NCI-H128 (cell line): Measurements from ENCODE around the gene CRYBG2.
A peak's percentile ranks its signal among the peaks of the same experiment; 100 is the strongest.

ENCODE experiments used
- DNase-seq: peaks from one replicate; lab custom pipeline; 2025; ENCODE audit not compliant: unreplicated experiment; lab: John Stamatoyannopoulos, UW

Gene CRYBG2

GRCh38 chr1:26372039-26372438 lies 18.1 kb upstream of the CRYBG2 start:
- no peak for DNase-seq

GRCh38 chr1:26370591-26371382 lies 16.9 kb upstream of the CRYBG2 start:
- DNase-seq, result no peak

DNA sequence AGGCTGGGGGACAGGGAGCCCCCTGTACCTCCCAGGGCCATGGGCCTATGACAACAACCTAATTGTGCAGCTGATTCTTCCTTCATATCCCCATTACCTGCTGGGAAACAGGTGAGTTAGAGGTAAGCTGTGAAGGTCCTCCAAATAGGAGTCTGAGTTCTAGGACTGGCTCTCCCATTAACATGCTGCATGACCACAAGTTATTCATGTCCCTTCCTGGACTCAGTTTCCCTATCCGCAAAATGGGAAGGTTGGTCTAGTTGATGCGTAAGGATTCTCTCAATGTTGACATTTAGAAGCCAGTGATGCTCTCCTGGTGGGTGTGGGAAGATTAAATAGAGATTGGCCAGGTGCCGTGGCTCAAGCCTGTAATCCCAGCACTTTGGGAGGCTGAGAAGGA lies 14.6 kb upstream of the CRYBG2 start:
- no peak for DNase-seq

DNA sequence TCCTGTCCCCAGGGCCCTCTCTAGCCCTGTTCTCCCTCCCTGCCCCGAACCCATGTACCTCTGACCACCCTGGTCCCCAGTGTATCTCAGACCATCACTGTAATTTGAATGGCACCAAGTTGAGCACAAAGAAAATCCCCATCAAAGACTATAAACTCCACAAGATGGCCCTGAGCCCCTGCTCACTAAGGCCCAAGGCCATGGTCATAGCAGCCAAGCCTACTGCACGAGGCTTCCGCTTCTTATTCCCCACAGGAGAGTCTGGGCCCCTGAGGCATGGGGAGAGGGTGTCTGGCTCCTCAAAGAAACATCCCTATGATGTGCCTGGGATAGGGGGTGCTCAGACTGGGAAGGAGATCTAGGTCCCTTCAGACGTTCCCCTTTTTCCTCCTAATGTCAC lies 14.1 kb upstream of the CRYBG2 start:
- DNase-seq, result no peak

DNA sequence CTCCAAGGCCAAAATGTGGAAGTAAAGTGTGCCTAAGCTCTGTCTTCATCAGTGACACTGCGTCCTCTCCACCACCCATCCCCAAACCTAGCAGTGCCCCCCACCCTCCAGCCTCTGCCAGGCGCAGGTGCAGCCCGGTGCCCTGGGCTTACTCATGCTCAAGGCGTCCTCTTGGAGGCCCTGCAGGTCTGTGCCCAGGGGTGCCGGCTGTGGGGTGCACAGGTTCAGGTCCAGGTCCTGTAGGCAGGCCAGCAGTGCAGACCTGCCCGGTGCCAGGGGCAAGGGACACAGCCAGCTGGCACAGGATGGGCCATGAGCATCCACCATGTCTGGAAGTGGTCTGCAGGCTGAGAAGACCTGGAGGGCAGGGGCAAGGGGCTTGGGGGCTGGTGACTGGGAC lies 13.5 kb upstream of the CRYBG2 start:
- DNase-seq, result no peak

DNA sequence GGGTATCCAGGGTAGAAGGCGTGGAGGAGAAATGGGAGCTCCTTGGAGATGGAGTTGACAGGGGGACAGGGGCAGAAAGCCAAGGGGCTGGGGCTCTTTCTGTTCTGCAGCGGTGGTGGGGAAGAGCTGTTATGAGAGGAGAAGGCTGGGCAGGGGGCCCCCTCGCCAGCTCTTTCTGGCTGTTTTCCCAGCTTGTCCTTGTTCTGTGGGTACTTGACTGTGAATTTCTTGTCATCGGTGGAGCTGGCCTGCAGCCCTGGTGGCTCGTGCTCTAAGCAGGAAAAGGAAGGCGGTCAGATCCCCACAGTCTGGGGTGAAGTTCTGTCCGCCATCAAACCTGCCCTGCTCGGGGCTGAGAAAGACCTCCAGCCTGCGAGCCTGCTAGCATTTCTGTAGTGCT lies 11.0 kb upstream of the CRYBG2 start:
- DNase-seq, result no peak

DNA sequence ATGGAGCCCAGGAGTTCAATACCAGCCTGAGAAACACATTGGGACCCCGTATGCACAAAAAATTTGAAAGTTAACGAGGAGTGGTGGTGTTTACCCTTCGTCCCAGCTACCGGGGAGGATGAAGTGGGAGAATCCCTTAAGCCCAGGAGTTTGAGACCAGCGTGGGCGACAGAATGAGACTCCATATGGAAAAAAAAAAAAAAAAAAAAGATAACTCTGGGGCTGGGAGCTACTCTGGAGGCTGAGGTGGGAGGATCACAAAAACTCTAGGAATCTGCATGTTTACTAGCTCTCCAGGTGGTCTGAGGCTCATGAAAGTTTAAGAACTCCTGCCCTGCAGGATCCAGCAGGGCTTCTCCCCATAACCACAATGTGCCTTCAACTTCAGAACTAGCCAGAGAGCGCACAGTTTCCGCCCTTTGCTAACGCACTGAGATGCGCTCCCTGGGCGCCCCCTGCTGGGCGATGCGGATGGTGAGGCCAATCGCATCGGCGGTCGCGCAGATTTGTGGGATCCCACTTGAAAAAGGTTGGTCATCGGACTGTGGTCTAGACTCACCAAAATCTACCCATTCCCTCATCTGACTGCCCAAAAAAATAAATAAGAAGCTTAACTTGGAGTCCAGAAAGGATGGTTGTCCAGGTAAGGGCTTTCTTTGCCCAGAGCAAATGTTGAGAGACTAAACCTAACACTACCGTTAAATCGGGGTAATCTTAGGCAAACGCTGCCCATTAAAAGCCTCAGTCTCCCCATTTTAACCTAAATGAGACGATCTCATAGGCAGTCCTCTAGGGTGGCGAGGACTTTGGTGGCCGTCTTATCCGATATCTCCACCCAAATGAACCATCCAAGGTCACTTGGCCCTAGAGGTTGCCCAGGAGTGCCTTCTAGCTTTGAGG lies 9.9 kb upstream of the CRYBG2 start:
- DNase-seq, result peak; percentile 35

DNA sequence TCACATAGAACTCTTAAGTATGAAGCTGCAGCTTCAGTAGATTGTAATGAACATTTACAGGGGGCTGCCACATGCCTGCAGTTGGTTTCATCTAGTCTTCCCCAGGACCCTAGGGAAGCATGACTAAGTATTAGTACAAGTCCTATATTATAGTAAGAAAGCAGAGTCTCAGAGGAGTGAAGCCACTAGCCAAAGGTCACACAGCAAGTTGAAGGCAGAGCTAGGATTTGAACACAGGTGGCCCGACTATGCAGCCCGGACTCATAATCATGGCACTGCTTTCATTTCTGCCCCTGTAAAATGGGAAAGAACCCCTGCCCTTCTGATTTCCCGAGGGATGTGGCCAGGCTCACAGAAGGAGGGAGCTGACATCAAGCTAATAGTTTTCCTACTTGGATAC lies 8.4 kb upstream of the CRYBG2 start:
- DNase-seq, result no peak

GRCh38 chr1:26361605-26362122 lies 7.7 kb upstream of the CRYBG2 start:
- DNase-seq, result no peak

- no peak for DNase-seq
These were observed 7.1 kb upstream of the CRYBG2 start for GRCh38 chr1:26360807-26361604.

DNA sequence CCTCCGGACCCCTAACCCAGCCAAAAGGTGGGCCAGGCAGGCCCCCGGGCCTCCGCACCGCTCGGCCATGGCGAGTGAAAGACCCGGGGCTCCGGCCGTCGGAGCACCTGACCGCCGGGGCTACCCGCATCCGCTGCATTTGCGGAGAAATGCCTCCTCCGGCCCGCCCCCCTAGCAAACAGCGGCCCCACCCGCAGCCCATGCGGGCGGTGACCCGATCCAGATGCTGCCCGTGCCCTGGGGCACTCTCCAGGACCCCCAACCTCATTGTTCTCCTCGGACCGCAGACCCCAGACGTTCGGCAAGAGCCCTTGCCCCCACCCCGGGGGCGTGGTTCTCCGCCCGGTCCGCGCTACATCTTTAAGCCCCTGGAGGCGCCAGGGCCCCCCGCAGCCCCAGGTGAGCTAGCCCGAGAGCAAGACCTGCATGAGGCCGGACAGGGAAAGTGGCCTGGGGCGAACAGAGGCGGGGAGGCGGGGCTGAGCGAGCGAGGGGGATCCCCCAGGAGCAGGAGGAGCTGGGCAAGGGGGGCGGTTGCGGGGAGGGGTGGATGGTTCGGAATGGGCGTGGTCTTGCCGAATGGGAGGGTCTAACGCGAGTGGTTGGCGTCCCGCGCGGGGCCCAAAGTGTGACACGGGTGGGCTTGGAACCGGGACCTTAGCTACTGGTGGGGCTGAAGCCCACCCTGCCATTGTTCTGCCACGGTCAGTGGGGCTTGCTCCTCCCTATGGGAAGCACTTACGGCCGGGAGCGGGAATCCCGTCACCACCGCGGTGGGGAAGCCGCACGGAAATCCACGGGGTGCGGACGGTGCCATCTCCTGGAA lies 6.3 kb upstream of the CRYBG2 start:
- no peak for DNase-seq

DNA sequence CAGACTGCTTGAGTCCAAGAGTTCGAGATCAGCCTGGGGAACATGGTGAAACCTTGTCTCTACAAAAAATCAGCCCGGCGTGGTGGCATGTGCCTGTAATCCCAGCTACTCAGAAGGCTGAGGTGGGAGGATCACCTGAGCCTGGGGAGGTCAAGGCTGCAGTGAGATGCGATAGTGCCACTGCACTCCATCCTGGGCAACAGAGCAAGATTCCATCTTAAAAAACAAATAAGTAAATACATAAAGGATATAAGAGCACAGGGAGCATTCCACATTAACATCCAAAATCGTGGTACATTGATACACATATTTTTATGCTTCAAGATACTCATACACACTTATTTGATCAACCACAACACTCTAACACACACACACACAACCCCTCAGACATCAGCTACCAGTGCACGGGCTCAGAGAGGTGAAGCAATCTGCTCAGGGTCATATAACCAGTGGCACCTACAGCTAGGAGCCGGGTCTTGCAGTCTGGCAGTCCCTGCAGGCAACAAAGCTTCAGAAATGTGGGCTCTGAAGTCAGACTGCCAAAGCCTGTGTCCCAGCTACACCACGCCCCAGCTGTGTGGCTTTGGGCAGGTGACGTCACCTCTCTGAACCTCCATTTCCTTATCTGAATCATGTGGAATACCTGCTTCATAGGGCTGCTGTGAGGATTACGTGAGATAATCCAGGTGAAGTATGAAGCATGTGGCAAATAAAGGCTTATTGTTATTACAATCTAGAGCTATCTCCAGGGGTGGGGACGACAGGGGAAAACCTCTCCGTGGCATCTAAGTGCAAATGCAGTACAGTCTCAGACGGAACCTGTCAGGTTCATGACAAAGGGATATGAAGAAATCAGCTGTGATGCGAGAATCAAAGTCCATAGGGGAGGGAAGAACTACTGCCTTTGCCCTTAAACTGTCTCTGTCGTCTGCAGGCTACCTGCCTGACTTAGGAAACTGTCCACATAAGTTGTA lies 4.8 kb upstream of the CRYBG2 start:
- no peak for DNase-seq

DNA sequence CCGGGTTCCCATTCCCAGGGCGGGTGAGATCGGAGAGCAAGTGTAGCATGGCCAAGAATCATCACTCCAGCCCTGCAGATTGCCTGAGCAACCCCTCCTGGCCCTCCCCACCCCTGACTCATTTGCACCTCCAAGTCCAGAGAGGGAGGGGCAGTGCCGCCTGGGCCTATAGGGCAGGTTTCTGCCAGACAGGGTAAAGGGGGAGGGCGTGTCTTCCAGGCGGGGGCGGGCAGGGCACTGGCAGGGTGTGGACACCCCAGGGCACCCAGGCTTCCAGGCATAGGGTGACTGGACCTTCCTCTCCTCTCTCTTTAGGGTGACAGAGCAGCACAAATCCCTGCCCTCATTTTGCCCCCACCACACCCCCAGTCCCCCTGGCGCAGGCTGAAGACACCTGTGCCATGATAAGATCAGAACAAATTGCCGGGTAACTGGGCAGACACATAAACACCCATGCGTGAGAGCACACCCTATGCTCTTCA lies 3.2 kb upstream of the CRYBG2 start:
- DNase-seq, result no peak

- no peak for DNase-seq
These were observed 2.2 kb upstream of the CRYBG2 start for GRCh38 chr1:26356106-26356505.

DNA sequence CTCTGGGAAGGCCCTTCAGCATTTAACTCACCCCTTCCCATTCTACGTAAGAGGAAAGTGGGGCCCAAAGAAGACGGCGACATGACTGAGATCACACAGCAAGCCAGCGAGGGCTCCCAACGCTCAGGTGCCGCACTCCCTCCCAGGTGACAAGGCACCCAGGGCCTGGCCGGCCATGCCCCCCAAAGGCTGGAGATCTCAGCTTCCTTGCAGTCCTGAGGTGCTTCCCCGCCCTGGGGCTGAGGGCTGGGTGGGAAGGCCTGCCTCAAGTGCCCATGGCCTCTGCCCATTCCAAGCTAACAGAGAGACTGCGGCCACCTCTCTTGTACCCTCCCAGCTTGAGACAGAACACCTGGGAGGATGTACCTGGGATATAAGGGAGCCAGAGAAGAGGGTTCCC lies 1.0 kb upstream of the CRYBG2 start:
- DNase-seq, result no peak

- no peak for DNase-seq
These were observed 595 bp downstream of the CRYBG2 start for GRCh38 chr1:26353210-26353859.

DNA sequence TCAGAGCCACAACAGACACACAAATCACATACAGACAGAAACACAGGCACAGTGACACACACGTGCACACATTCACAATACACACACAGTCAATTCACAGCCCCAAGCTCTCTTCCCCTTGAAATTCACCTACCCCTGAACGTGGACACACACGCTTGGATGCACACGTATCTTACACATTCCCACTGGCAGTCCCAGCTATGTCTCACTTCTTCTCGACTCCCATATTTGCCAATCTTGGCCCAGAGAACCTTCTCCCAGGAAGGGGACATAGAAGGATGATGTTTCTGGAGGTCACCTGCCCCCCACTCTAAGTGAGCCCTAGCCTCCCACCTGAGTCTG lies 1.6 kb downstream of the CRYBG2 start:
- no peak for DNase-seq

DNA sequence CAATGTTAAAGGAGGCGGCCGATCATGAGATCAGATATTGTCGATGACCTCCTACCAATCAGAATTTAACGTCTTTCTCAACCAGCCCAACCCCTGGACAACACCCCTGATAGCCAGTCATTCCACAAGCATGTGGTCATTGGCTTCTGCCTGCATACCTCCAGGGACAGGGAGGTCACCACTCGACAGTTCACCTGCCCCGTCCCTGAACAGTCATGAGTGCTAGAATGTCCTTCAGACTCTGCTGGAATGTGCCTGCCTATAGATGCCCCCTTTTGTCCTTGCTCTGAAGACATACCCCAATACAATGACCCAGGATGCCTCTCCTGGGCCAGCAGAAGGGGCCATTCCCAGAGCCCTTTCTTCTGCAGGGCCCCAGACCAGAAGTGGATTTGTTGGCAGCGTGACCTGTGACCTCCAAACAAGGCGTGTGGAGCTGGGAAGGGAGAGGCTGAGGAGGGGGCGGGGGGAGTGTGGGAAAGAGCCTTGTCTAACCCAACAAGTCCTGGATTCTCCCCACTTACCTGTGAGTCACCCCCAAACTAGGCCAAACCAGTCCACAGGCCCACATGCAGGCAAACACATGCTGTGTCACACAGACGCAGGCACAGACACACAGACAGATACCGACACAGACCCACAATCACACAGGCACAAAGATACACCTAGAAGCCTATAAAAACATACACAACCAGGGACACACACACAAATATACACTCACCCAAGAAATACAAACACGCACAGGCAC lies 2.2 kb downstream of the CRYBG2 start:
- DNase-seq, result no peak
